Gastroesophageal sphincter (tissue), 3 donors: ENCODE measurements around the gene ARNT2.

Experiments used
- CTCF ChIP-seq, 4 experiments: fragments of 200-600 bp in 2 of 4; fragments of 450-650 bp in 2 of 4; sonication (generic) in 1 of 4; IDR thresholded peaks; one replicate each; pipeline ENCODE4 v1.5.1; 2017 to 2019; ENCODE audit warnings: antibody characterized with exemption in 4 of 4, mild to moderate bottlenecking in 2 of 4, moderate library complexity in 2 of 4
- EP300 ChIP-seq: sonication (generic); formaldehyde crosslinking; IDR thresholded peaks from one replicate; pipeline ENCODE4 v1.6.1; 2017; ENCODE audit warnings: antibody characterized with exemption, mild to moderate bottlenecking
- POLR2A ChIP-seq, 2 donors: fragments of 450-650 bp; IDR thresholded peaks; one replicate each; pipeline ENCODE4 v1.6.1; 2017; ENCODE audit warnings: antibody characterized with exemption in 2 of 2, mild to moderate bottlenecking in 2 of 2, moderate library complexity in 1 of 2
- POLR2AphosphoS5 ChIP-seq: sonication (generic); formaldehyde crosslinking; IDR thresholded peaks from one replicate; pipeline ENCODE4 v1.6.1; 2017; ENCODE audit warnings: antibody characterized with exemption

- TF ChIP-seq CTCF (IDR thresholded peaks at IDR 0.05) (no peak), POLR2A (IDR thresholded peaks at IDR 0.05) (no peak), EP300 (no peak), POLR2AphosphoS5 (no peak)
Observed at GRCh38 chr15:80582816-80583423, 178.7 kb downstream of the ARNT2 start.
